ENCODE results near the gene TMEM252. TPM values are rescaled to one million over a fixed set of nuclear protein-coding genes. Genes with fewer than 3 reads are reported as not detected.

Gene TMEM252
- total RNA-seq, 1 donor from 2014 or later: not detected

DNA sequence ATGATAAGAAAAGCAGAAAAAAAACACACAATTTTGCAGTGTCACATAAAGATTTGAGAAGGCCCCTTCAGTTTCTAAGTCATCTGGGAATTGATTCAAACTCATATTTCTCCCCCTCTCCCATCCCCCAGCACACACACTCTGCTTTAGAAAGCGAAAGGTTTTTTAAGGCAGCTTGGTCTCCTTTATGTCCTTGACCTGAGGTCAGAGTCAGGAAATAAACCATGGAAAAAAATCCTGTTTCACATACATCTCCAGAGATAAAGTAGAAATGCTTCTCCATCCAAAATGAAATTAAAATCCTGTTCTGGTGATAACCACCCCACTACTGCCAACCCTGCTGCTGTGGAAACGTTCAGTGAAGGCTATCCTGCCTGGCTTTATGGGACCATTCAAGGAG lies 52.6 kb downstream of the TMEM252 start:
- H3K9ac ChIP-seq (ENCODE audit: low read depth in 1 of 3, low read length in 3 of 3): no peak overlapping the region
- H3K36me3 ChIP-seq (ENCODE audit: control insufficient read depth in 3 of 3, insufficient read depth in 3 of 3, low read length in 3 of 3): peaks cover 2 to 16% (median 5%) of the 10 kb centered on the region in 3 donors
- no peaks in the 10 kb centered on the region for H3K4me1 ChIP-seq (ENCODE audit: control insufficient read depth in 3 of 3, insufficient read depth in 3 of 3, low read length in 3 of 3)
- no peak overlapping the region for H3K4me3 ChIP-seq (ENCODE audit: low read length in 3 of 3)
- H3K27me3 ChIP-seq (ENCODE audit: control insufficient read depth in 3 of 3, insufficient read depth in 3 of 3, low read length in 3 of 3): no peaks in the 10 kb centered on the region
- H3K9me3 ChIP-seq (ENCODE audit: control insufficient read depth in 3 of 3, low read length in 3 of 3): peaks cover 0 to 2% (median 0%) of the 10 kb centered on the region in 3 donors
- H3K27ac ChIP-seq (ENCODE audit: low read depth, low read length): no peak overlapping the region

Other genes starting within 250 kb of the TMEM252 start
- gene FOXD4L3, start 238.0 kb downstream of the TMEM252 start, total RNA-seq: not detected
- gene PGM5, start 184.3 kb downstream of the TMEM252 start, total RNA-seq: 69.4 TPM
- gene PIP5K1B, start 164.4 kb upstream of the TMEM252 start, total RNA-seq: 2.1 TPM

Data from skeletal muscle tissue (tissue), 4 donors.